ENCODE data around the gene PPP2R5C. TPM values are rescaled to one million over a fixed set of nuclear protein-coding genes. Genes with fewer than 3 reads are reported as not detected.

The PPP2R5C gene
- total RNA-seq, 1 donor from 2014 or later, result 63.5 TPM

GRCh38 chr14:101784631-101785030, 23.1 kb downstream of the PPP2R5C start:
- no peak for TF ChIP-seq CTCF (conservative IDR thresholded peaks at IDR 0.05; ENCODE audit: low read depth, low read length)
- no peak overlapping the region for H3K4me3 ChIP-seq (ENCODE audit: low read depth, low read length)
- no peak for DNase-seq (ENCODE audit: low read depth)

GRCh38 chr14:101788016-101788635, 26.6 kb downstream of the PPP2R5C start:
- TF ChIP-seq CTCF (conservative IDR thresholded peaks at IDR 0.05; ENCODE audit: low read depth, low read length), result no peak
- H3K4me3 ChIP-seq (ENCODE audit: low read depth, low read length), result no peak overlapping the region
- DNase-seq (ENCODE audit: low read depth), result no peak

- DNase-seq (ENCODE audit: low read depth), result no peak
- no peak for TF ChIP-seq CTCF (conservative IDR thresholded peaks at IDR 0.05; ENCODE audit: low read depth, low read length)
- H3K4me3 ChIP-seq (ENCODE audit: low read depth, low read length), result no peak overlapping the region
Observed at GRCh38 chr14:101789222-101789621, 27.7 kb downstream of the PPP2R5C start.

- DNase-seq (ENCODE audit: low read depth), result no peak
- no peak for TF ChIP-seq CTCF (conservative IDR thresholded peaks at IDR 0.05; ENCODE audit: low read depth, low read length)
- H3K4me3 ChIP-seq (ENCODE audit: low read depth, low read length), result no peak overlapping the region
Observed at GRCh38 chr14:101790232-101790631, 28.7 kb downstream of the PPP2R5C start.

GRCh38 chr14:101791919-101792572, 30.5 kb downstream of the PPP2R5C start:
- peak overlapping the region; percentile 32 for H3K4me3 ChIP-seq (ENCODE audit: low read depth, low read length)
- DNase-seq (ENCODE audit: low read depth), result no peak
- TF ChIP-seq CTCF (conservative IDR thresholded peaks at IDR 0.05; ENCODE audit: low read depth, low read length), result no peak

GRCh38 chr14:101796016-101796415, 34.5 kb downstream of the PPP2R5C start:
- no peak overlapping the region for H3K4me3 ChIP-seq (ENCODE audit: low read depth, low read length)
- no peak for TF ChIP-seq CTCF (conservative IDR thresholded peaks at IDR 0.05; ENCODE audit: low read depth, low read length)
- no peak for DNase-seq (ENCODE audit: low read depth)

GRCh38 chr14:101796479-101796878, 35.0 kb downstream of the PPP2R5C start:
- TF ChIP-seq CTCF (conservative IDR thresholded peaks at IDR 0.05; ENCODE audit: low read depth, low read length), result no peak
- no peak overlapping the region for H3K4me3 ChIP-seq (ENCODE audit: low read depth, low read length)
- no peak for DNase-seq (ENCODE audit: low read depth)

Measured in epithelial cell of proximal tubule (primary cell).